Activated CD4-positive, alpha-beta T cell treated with anti-CD3 and anti-CD28 coated beads, Interleukin-2, Interleukin-6, amounts not matched to agents 100 ng/mL and 50 ng/mL, durations not matched to agents 16 hours and 8 hours (primary cell): ENCODE measurements around the gene STX18.
A peak's percentile ranks its signal among the peaks of the same experiment; 100 is the strongest.

Experiments used
- DNase-seq: peaks from one replicate; pipeline ENCODE4 v3.0.0-alpha.2; 2020

Gene STX18

GRCh38 chr4:4395849-4396627 lies 145.8 kb downstream of the STX18 start:
- no peak for DNase-seq

GRCh38 chr4:4395371-4395770 lies 146.5 kb downstream of the STX18 start:
- DNase-seq, result no peak

GRCh38 chr4:4394644-4395043 lies 147.2 kb downstream of the STX18 start:
- no peak for DNase-seq

- DNase-seq, result no peak
Observed at GRCh38 chr4:4392501-4393183, 149.2 kb downstream of the STX18 start.

GRCh38 chr4:4391866-4392265 lies 150.0 kb downstream of the STX18 start:
- DNase-seq, result no peak

GRCh38 chr4:4390515-4391240 lies 151.2 kb downstream of the STX18 start:
- DNase-seq, result no peak

GRCh38 chr4:4390046-4390445 lies 151.8 kb downstream of the STX18 start:
- DNase-seq, result no peak

GRCh38 chr4:4388836-4389575 lies 152.8 kb downstream of the STX18 start:
- DNase-seq, result no peak

GRCh38 chr4:4388311-4388790 lies 153.5 kb downstream of the STX18 start:
- no peak for DNase-seq

- no peak for DNase-seq
Observed at GRCh38 chr4:4387531-4388310, 154.1 kb downstream of the STX18 start.

GRCh38 chr4:4386736-4387392 lies 155.0 kb downstream of the STX18 start, which contains the start of gene NSG1:
NSG1 (plus strand) TSS chr4:4387102; CDS start chr4:4387630, 528 bp downstream.
- peak; percentile 13 for DNase-seq

GRCh38 chr4:4386296-4386735 lies 155.5 kb downstream of the STX18 start:
- DNase-seq, result peak; percentile 19

GRCh38 chr4:4385729-4386295 lies 156.0 kb downstream of the STX18 start:
- no peak for DNase-seq

GRCh38 chr4:4384837-4385236 lies 157.0 kb downstream of the STX18 start:
- DNase-seq, result peak; percentile 9

GRCh38 chr4:4383085-4383484 lies 158.8 kb downstream of the STX18 start:
- no peak for DNase-seq

- no peak for DNase-seq
Observed at GRCh38 chr4:4379540-4380087, 162.2 kb downstream of the STX18 start.

- DNase-seq, result no peak
Observed at GRCh38 chr4:4377732-4378460, 164.0 kb downstream of the STX18 start.

GRCh38 chr4:4377191-4377590 lies 164.7 kb downstream of the STX18 start:
- DNase-seq, result no peak

GRCh38 chr4:4376074-4376473 lies 165.8 kb downstream of the STX18 start:
- DNase-seq, result no peak
